ENCODE results near the gene MYO9B. TPM values are rescaled to one million over a fixed set of nuclear protein-coding genes. Genes with fewer than 3 reads are reported as not detected.

MYO9B gene
- total RNA-seq, 1 experiment from 2014 or later, result 79.4 TPM

DNA sequence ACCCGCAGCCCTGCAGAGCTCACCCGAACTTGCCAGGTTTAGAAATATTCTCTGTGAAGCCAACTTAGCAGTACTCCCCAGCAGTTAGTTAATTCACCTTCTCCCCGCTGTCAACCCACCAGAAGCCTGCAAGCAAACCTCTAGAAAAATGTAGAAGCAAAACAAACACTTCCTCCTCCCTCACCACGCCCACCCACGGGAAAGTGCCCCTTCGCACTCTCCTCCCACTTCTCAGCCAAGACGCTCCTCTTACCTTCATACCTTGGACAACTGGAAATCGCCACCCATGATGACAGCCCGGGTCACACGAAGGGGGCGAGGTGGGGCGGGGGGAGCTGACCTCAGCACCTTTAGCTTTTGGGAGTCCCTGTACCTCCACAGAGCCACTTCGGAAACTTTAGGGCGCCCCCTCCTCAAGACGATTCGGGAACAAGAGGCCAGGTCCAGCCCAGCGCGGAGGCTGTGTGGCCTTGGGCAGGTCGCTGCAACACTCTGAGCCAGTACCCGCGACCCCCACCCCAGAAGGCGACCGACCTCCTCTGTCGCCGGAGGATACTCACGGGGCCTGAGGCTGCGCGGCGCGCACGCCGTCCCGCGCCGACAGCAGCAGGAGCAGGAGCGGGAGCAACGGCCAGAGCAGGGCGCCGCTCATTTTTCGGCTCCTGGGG lies 49.5 kb upstream of the MYO9B start:
- peak overlapping the region; percentile 7 to 30; a peak in 2 of 4 replicates for H3K4me3 ChIP-seq (ENCODE audit: low read depth in 2 of 2, low read length in 2 of 2)
- H3K36me3 ChIP-seq (ENCODE audit: control insufficient read depth, insufficient read depth, low read length), result no peaks in the 10 kb centered on the region
- H3K27me3 ChIP-seq (ENCODE audit: control insufficient read depth, insufficient read depth, low read length), result no peaks in the 10 kb centered on the region
- H3K9me3 ChIP-seq (ENCODE audit: control insufficient read depth, insufficient read depth, low read depth, low read length), result no peaks in the 10 kb centered on the region
- no peak overlapping the region for H3K27ac ChIP-seq (ENCODE audit: low read length)
- TF ChIP-seq, protein P1, sequence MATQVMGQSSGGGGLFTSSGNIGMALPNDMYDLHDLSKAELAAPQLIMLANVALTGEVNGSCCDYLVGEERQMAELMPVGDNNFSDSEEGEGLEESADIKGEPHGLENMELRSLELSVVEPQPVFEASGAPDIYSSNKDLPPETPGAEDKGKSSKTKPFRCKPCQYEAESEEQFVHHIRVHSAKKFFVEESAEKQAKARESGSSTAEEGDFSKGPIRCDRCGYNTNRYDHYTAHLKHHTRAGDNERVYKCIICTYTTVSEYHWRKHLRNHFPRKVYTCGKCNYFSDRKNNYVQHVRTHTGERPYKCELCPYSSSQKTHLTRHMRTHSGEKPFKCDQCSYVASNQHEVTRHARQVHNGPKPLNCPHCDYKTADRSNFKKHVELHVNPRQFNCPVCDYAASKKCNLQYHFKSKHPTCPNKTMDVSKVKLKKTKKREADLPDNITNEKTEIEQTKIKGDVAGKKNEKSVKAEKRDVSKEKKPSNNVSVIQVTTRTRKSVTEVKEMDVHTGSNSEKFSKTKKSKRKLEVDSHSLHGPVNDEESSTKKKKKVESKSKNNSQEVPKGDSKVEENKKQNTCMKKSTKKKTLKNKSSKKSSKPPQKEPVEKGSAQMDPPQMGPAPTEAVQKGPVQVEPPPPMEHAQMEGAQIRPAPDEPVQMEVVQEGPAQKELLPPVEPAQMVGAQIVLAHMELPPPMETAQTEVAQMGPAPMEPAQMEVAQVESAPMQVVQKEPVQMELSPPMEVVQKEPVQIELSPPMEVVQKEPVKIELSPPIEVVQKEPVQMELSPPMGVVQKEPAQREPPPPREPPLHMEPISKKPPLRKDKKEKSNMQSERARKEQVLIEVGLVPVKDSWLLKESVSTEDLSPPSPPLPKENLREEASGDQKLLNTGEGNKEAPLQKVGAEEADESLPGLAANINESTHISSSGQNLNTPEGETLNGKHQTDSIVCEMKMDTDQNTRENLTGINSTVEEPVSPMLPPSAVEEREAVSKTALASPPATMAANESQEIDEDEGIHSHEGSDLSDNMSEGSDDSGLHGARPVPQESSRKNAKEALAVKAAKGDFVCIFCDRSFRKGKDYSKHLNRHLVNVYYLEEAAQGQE (IDR thresholded peaks at IDR 0.05; ENCODE audit: insufficient read depth in 1 of 2, low read depth in 2 of 2, low read length in 1 of 2), result no peak
- TF ChIP-seq TCF7L2 (IDR thresholded peaks at IDR 0.05; ENCODE audit: low read depth, low read length) (no peak), POLR2AphosphoS5 (IDR thresholded peaks at IDR 0.05; ENCODE audit: low read depth, low read length) (no peak), SIN3A (IDR thresholded peaks at IDR 0.05; ENCODE audit: borderline replicate concordance, insufficient read depth, low read depth, low read length) (no peak)
- TF ChIP-seq, protein P2, sequence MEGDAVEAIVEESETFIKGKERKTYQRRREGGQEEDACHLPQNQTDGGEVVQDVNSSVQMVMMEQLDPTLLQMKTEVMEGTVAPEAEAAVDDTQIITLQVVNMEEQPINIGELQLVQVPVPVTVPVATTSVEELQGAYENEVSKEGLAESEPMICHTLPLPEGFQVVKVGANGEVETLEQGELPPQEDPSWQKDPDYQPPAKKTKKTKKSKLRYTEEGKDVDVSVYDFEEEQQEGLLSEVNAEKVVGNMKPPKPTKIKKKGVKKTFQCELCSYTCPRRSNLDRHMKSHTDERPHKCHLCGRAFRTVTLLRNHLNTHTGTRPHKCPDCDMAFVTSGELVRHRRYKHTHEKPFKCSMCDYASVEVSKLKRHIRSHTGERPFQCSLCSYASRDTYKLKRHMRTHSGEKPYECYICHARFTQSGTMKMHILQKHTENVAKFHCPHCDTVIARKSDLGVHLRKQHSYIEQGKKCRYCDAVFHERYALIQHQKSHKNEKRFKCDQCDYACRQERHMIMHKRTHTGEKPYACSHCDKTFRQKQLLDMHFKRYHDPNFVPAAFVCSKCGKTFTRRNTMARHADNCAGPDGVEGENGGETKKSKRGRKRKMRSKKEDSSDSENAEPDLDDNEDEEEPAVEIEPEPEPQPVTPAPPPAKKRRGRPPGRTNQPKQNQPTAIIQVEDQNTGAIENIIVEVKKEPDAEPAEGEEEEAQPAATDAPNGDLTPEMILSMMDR (IDR thresholded peaks at IDR 0.05), result no peak
- H3K4me1 ChIP-seq (ENCODE audit: control insufficient read depth, insufficient read depth, low read length), result no peaks in the 10 kb centered on the region
- CTCF ChIA-PET, result no interaction called here
- POLR2A ChIA-PET, result no interaction called here
- ATAC-seq (peak; percentile 44; the same call in 1 of the 2 replicates), DNase-seq (ENCODE audit: low read depth, low spot score) (no peak)
- intact Hi-C loops (cut with micrococcal nuclease; ENCODE audit: unreplicated experiment), result no loop called here
- in situ Hi-C loops (cut with HindIII; ENCODE audit: low pct_unique_long_range_greater_than_20kb, low sequenced_read_pairs), result no loop called here
- no TSS peak for BruUV-seq (replicated peaks)

DNA sequence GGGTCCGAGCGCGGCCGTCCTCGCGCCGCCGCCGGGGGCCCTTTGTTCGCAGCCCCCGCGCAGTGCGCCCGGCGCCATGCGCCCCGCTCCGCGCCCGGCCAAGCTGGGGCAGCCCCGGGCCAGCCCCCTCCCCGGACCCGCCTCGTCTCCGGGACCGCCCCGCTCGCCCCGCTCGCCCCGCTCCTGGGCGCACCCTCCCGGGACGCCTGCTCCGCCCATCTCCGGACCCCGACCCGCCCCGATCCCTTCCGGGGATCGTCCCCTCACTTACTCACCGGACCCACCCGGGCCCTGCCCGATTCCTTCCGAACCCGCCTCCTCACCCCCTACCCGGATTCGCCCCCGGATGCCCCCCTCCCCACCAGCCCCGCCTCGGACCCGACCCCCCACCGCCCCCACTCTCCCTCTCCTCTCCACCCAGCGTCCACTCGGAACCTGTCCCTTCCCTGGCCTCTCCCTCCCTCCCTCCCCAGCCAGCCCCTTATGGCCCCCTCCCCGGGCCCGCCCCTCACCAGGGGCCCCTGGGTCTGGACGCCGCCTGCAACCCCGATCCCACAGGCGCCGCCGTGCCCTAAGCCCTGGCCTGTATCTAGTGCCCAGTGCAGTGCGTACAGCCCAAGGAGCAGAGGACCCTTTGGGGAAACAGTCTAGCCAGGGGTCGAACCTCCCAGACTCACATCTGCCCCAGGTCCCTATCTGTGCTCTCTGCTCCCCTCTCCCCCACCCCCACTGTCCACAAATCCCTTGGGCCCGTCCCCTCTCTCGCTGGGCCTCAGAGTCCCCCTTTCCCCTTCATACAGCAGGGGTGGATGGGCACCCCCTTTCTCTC lies 48.7 kb upstream of the MYO9B start, which contains the start of gene CPAMD8:
CPAMD8 (minus strand) TSS at position 105 of the 829 bp plus-strand sequence. CDS start 168 bp downstream, outside the sequence.
- H3K4me3 ChIP-seq (ENCODE audit: low read depth in 2 of 2, low read length in 2 of 2), result peak within 1 kb of the TSS; percentile 7 to 30; a peak in 2 of 4 replicates
- DNase-seq (ENCODE audit: low read depth, low spot score) (no peak), ATAC-seq (peak; percentile 43; the same call in 1 of the 2 replicates)
- no peaks in the 10 kb centered on the region for H3K9me3 ChIP-seq (ENCODE audit: control insufficient read depth, insufficient read depth, low read depth, low read length)
- H3K27ac ChIP-seq (ENCODE audit: low read length), result no peak within 1 kb of the TSS
- in situ Hi-C loops (cut with HindIII; ENCODE audit: low pct_unique_long_range_greater_than_20kb, low sequenced_read_pairs) (no loop called here), intact Hi-C loops (cut with micrococcal nuclease; ENCODE audit: unreplicated experiment) (no loop called here)
- no peaks in the 10 kb centered on the region for H3K27me3 ChIP-seq (ENCODE audit: control insufficient read depth, insufficient read depth, low read length)
- CTCF ChIA-PET, result no interaction called here
- BruUV-seq (replicated peaks), result no TSS peak
- no peak for TF ChIP-seq TCF7L2 (IDR thresholded peaks at IDR 0.05; ENCODE audit: low read depth, low read length)
- TF ChIP-seq, protein P2 (IDR thresholded peaks at IDR 0.05), result no peak
- no peak for TF ChIP-seq POLR2AphosphoS5 (IDR thresholded peaks at IDR 0.05; ENCODE audit: low read depth, low read length)
- TF ChIP-seq, protein P1 (IDR thresholded peaks at IDR 0.05; ENCODE audit: insufficient read depth in 1 of 2, low read depth in 2 of 2, low read length in 1 of 2), result no peak
- no peak for TF ChIP-seq SIN3A (IDR thresholded peaks at IDR 0.05; ENCODE audit: borderline replicate concordance, insufficient read depth, low read depth, low read length)
- no peaks in the 10 kb centered on the region for H3K4me1 ChIP-seq (ENCODE audit: control insufficient read depth, insufficient read depth, low read length)
- POLR2A ChIA-PET, result no interaction called here
- H3K36me3 ChIP-seq (ENCODE audit: control insufficient read depth, insufficient read depth, low read length), result no peaks in the 10 kb centered on the region

Measured in Panc1 (cell line).